Coronary artery (tissue), 2 donors: Measurements from ENCODE around the gene EPHB1.

ENCODE experiments used
- DNase-seq: peaks from one replicate; pipeline ENCODE4 v3.0.0-alpha.2; 2017; ENCODE audit warnings: low spot score
- H3K27ac ChIP-seq, 2 donors: fragments of 200-600 bp; sonication (generic); one replicate each; pipeline ENCODE4 v1.5.1; 2016 to 2019
- H3K4me3 ChIP-seq: fragments of 200-600 bp; sonication (generic); 2 replicates; pipeline ENCODE4 v1.5.1; 2016; ENCODE audit warnings: mild to moderate bottlenecking, moderate library complexity
- CTCF ChIP-seq: fragments of 200-600 bp; sonication (generic); IDR thresholded peaks from one replicate; pipeline ENCODE4 v1.5.1; 2019; ENCODE audit warnings: antibody characterized with exemption

The EPHB1 gene

GRCh38 chr3:134807189-134807588, 12.1 kb downstream of the EPHB1 start:
- no peak for TF ChIP-seq CTCF
- Histone ChIP-seq H3K4me3 (no peak overlapping the region), H3K27ac (no peak overlapping the region)
- peak; percentile 9 for DNase-seq

GRCh38 chr3:134808835-134809234, 13.8 kb downstream of the EPHB1 start:
- no peak overlapping the region for H3K27ac ChIP-seq
- H3K4me3 ChIP-seq, result no peak overlapping the region
- no peak for DNase-seq
- TF ChIP-seq CTCF, result no peak

- no peak for TF ChIP-seq CTCF
- peak; percentile 19 for DNase-seq
- Histone ChIP-seq H3K27ac (no peak overlapping the region), H3K4me3 (no peak overlapping the region)
Observed at GRCh38 chr3:134809427-134810051, 14.5 kb downstream of the EPHB1 start.

GRCh38 chr3:134810052-134810435, 15.0 kb downstream of the EPHB1 start:
- H3K4me3 ChIP-seq, result no peak overlapping the region
- no peak for TF ChIP-seq CTCF
- no peak overlapping the region for H3K27ac ChIP-seq
- peak; percentile 2 for DNase-seq

GRCh38 chr3:134810850-134811249, 15.8 kb downstream of the EPHB1 start:
- no peak overlapping the region for H3K4me3 ChIP-seq
- no peak overlapping the region for H3K27ac ChIP-seq
- DNase-seq, result peak; percentile 36
- TF ChIP-seq CTCF, result no peak

- DNase-seq, result peak; percentile 16
- H3K27ac ChIP-seq, result no peak overlapping the region
- H3K4me3 ChIP-seq, result no peak overlapping the region
- TF ChIP-seq CTCF, result no peak
Observed at GRCh38 chr3:134813618-134814017, 18.6 kb downstream of the EPHB1 start.

GRCh38 chr3:134815519-134815918, 20.5 kb downstream of the EPHB1 start:
- no peak for TF ChIP-seq CTCF
- H3K4me3 ChIP-seq, result no peak overlapping the region
- no peak for DNase-seq
- no peak overlapping the region for H3K27ac ChIP-seq
